Peyer's patch (tissue), 4 donors: Measurements from ENCODE around the gene INSC. TPM values are rescaled to one million over a fixed set of nuclear protein-coding genes. Genes with fewer than 3 reads are reported as not detected.

Experiments
- DNase-seq, 3 donors: peaks; one replicate each; pipeline ENCODE4 v3.0.0-alpha.2; 2017 to 2019
- H3K27ac ChIP-seq, 4 donors: fragments of 200-600 bp; sonication (generic); one replicate each; pipeline ENCODE4 v1.5.1; 2016 to 2019
- H3K27me3 ChIP-seq, 2 donors: fragments of 200-600 bp; sonication (generic); one replicate each; pipeline ENCODE4 v1.5.1; 2019
- H3K36me3 ChIP-seq, 3 donors: fragments of 200-600 bp; sonication (generic); one replicate each; pipeline ENCODE4 v1.5.1; 2016 to 2019
- H3K4me1 ChIP-seq, 4 donors: fragments of 200-600 bp; sonication (generic); one replicate each; pipeline ENCODE4 v1.5.1; 2016 to 2019
- H3K4me3 ChIP-seq, 4 donors: fragments of 200-600 bp; sonication (generic); 1 replicate in 3 of 4; 2 replicates in 1 of 4; pipeline ENCODE4 v1.5.1; 2016 to 2019; ENCODE audit warnings: mild to moderate bottlenecking in 1 of 4
- H3K9me3 ChIP-seq, 4 donors: fragments of 200-600 bp; sonication (generic); one replicate each; pipeline ENCODE4 v1.5.1; 2016 to 2019; ENCODE audit warnings: mild to moderate bottlenecking in 1 of 4
- POLR2A ChIP-seq, 2 donors: fragments of 450-650 bp; IDR thresholded peaks; one replicate each; pipeline ENCODE4 v1.5.1; 2017; ENCODE audit warnings: antibody characterized with exemption in 2 of 2, mild to moderate bottlenecking in 2 of 2, moderate library complexity in 2 of 2
- total RNA-seq, 4 donors: library from RNA; depleted of rRNA; stranded (reverse); fragments of >200 nt; gene quantifications; one replicate each; pipeline ENCODE4 v1.1.0, GENCODE V29; 2016
- TF ChIP-seq, protein P1 (sequence below), 6 experiments: fragments of 450-650 bp in 4 of 6; fragments of 200-600 bp in 2 of 6; sonication (generic) in 1 of 6; IDR thresholded peaks; one replicate each; pipeline ENCODE4 v1.5.1; 2017 to 2019; ENCODE audit warnings: antibody characterized with exemption in 6 of 6, mild to moderate bottlenecking in 3 of 6, moderate library complexity in 1 of 6

INSC gene
- total RNA-seq, 4 donors from 2014 or later = 3.0 to 28.1 (median 6.8) TPM

DNA sequence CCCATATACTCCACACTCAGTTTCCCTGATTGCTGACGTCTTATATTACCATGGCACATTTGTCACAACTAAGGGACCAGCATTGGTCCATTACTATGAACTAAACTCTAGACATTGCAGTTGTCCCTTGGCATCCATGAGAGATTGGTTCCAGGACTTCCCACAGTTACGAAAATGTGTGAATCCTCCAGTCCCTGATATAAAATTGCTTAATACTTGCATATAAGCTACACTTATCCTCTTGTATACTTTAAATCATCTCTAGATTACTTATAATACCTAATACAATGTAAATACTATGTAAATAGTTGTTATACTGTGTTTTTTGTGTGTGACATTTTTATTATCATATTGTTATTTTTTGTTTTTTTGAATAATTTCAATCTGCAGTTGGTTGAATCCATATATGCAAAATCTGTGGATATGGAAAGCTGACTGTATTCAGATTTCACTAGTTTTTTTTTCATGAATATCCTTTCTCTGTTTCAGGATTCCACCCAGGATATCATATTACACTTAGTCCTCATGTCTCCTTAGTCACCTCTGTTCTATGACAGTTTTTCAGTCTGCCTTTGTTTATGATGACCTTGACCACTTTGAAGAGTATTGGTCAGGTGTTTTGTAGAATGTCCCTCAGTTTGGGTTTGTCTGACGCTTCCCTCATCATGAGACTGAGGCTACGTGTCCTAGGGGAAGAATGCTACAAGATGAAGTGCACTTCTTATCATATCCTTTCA, 55.3 kb downstream of the INSC start:
- TF ChIP-seq, protein P1, sequence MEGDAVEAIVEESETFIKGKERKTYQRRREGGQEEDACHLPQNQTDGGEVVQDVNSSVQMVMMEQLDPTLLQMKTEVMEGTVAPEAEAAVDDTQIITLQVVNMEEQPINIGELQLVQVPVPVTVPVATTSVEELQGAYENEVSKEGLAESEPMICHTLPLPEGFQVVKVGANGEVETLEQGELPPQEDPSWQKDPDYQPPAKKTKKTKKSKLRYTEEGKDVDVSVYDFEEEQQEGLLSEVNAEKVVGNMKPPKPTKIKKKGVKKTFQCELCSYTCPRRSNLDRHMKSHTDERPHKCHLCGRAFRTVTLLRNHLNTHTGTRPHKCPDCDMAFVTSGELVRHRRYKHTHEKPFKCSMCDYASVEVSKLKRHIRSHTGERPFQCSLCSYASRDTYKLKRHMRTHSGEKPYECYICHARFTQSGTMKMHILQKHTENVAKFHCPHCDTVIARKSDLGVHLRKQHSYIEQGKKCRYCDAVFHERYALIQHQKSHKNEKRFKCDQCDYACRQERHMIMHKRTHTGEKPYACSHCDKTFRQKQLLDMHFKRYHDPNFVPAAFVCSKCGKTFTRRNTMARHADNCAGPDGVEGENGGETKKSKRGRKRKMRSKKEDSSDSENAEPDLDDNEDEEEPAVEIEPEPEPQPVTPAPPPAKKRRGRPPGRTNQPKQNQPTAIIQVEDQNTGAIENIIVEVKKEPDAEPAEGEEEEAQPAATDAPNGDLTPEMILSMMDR (IDR thresholded peaks at IDR 0.05) = no peak
- TF ChIP-seq POLR2A (IDR thresholded peaks at IDR 0.05) = no peak
- DNase-seq = no peak
- Histone ChIP-seq H3K27me3 (no peaks in the 10 kb centered on the region), H3K4me3 (no peak overlapping the region), H3K36me3 (no peaks in the 10 kb centered on the region), H3K27ac (no peak overlapping the region), H3K4me1 (no peaks in the 10 kb centered on the region), H3K9me3 (no peaks in the 10 kb centered on the region)

DNA sequence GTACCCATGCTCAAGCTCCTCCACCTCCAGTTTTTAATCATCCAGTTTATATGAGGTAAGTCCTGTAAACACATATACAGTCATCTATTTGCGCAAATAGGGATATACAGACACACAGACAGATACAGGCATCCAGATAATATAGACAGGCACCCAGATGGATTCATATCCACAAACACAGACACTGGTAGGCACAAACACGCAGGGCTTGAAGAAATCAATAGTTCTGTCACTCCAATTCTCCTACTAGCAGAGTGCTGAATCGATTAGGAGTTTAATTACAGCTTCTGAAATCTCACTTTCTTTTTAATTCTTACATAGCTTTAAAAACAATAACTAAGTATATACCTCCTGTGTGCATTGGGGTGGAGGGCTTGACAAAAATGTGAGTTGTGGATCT, 56.0 kb downstream of the INSC start:
- DNase-seq = no peak
- Histone ChIP-seq H3K4me3 (no peak overlapping the region), H3K9me3 (no peaks in the 10 kb centered on the region), H3K27me3 (no peaks in the 10 kb centered on the region), H3K4me1 (no peaks in the 10 kb centered on the region), H3K36me3 (no peaks in the 10 kb centered on the region), H3K27ac (no peak overlapping the region)
- TF ChIP-seq, protein P1 (IDR thresholded peaks at IDR 0.05) = no peak
- TF ChIP-seq POLR2A (IDR thresholded peaks at IDR 0.05) = no peak

DNA sequence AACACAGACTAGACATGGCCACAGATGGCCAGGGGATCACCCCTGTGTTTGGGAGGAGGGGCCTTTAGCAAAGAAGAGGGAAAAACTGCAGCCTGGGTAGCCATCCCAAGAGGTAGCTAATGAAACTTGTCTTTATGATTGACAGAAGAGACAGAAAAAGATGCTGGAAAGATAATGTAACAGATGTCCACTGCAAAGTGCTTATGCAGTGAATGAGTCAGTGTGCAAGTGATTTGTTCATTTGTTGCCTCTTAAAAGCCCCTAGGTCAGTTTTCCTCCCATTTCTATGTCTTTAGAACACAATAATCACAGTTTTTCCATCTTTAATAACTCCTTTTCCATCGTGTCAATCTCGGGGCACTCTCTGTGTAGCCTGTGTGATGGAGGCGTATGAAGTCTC, 57.2 kb downstream of the INSC start:
- Histone ChIP-seq H3K27me3 (no peaks in the 10 kb centered on the region), H3K27ac (no peak overlapping the region), H3K4me1 (no peaks in the 10 kb centered on the region), H3K4me3 (no peak overlapping the region), H3K36me3 (no peaks in the 10 kb centered on the region), H3K9me3 (no peaks in the 10 kb centered on the region)
- TF ChIP-seq POLR2A (IDR thresholded peaks at IDR 0.05) = no peak
- TF ChIP-seq, protein P1 (IDR thresholded peaks at IDR 0.05) = no peak
- DNase-seq = no peak

DNA sequence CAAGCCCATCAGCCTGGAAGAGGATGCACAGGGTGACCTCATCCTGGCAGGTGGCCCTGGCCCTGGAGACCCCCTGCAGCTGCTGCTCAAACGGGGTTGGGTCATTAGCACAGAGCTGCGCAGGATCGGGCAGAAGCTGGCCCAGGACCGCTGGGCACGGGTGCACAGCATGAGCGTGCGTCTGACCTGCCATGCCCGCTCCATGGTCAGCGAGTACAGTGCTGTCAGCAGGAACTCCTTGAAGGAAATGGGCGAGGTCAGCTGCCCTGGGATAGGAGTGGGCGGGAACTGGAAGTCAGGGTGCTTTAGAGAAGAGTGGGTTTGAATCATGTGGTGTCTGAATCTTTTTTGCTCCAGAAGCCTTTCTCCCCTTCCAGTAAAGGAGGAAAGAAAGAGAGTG, 61.1 kb downstream of the INSC start:
- Histone ChIP-seq H3K27ac (no peak overlapping the region), H3K9me3 (no peaks in the 10 kb centered on the region), H3K4me1 (no peaks in the 10 kb centered on the region), H3K4me3 (no peak overlapping the region), H3K27me3 (no peaks in the 10 kb centered on the region), H3K36me3 (no peaks in the 10 kb centered on the region)
- TF ChIP-seq, protein P1 (IDR thresholded peaks at IDR 0.05) = no peak
- no peak for TF ChIP-seq POLR2A (IDR thresholded peaks at IDR 0.05)
- DNase-seq = no peak

DNA sequence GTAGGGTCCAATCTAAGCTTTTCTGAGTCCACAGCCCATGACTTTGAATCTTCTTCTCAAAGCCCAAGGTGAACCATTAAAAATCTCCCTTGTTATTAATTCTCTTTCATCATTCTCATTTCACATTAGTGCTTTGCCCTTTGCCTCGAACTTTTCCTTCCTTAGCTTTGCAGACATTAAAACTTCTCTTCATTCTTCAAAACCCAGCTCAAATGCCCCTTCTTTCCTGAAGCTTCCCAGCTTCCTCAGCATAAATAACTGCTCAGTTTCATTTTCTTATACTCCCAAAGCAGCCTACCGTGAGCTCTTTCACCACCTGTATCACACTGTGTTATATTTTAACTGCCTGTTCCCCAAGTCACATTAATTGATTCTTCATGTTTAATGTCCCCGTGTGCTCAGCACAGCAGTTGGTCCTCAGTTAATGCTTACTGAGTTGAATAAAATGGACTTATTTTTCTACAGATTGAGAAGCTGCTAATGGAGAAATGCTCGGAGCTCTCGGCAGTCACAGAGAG, 62.0 kb downstream of the INSC start:
- Histone ChIP-seq H3K9me3 (no peaks in the 10 kb centered on the region), H3K36me3 (no peaks in the 10 kb centered on the region), H3K27me3 (no peaks in the 10 kb centered on the region), H3K4me1 (no peaks in the 10 kb centered on the region), H3K4me3 (no peak overlapping the region), H3K27ac (no peak overlapping the region)
- TF ChIP-seq POLR2A (IDR thresholded peaks at IDR 0.05) = no peak
- TF ChIP-seq, protein P1 (IDR thresholded peaks at IDR 0.05) = no peak
- DNase-seq = no peak
